Fibroblast of mammary gland (primary cell): ENCODE results near the gene SURF6.

ENCODE experiments used
- DNase-seq: peaks from one replicate; pipeline ENCODE4 v3.0.0-alpha.2; 2010; ENCODE audit warnings: low read depth
- H3K4me3 ChIP-seq: 2 replicates; pipeline ENCODE4 v1.5.1; 2011; ENCODE audit warnings: low read depth, mild to moderate bottlenecking, low read length, moderate library complexity; ENCODE audit not compliant: control insufficient read depth
- TF ChIP-seq, protein P1 (sequence below): conservative IDR thresholded peaks from 2 replicates; pipeline ENCODE4 v1.5.1; 2011; ENCODE audit warnings: low read depth, low read length, inconsistent platforms; ENCODE audit not compliant: control insufficient read depth, insufficient read depth

The SURF6 gene

GRCh38 chr9:133347985-133348717 lies 12.2 kb upstream of the SURF6 start, which contains the start of the genes MED22 and RPL7A:
MED22 (minus strand) TSS chr9:133348131; CDS start chr9:133346662, 1,469 bp downstream.
RPL7A (plus strand) TSS chr9:133348218; CDS start chr9:133348244, 26 bp downstream.
- H3K4me3 ChIP-seq = peak within 1 kb of the TSS; percentile 99
- peak; percentile 96 for DNase-seq
- TF ChIP-seq, protein P1, sequence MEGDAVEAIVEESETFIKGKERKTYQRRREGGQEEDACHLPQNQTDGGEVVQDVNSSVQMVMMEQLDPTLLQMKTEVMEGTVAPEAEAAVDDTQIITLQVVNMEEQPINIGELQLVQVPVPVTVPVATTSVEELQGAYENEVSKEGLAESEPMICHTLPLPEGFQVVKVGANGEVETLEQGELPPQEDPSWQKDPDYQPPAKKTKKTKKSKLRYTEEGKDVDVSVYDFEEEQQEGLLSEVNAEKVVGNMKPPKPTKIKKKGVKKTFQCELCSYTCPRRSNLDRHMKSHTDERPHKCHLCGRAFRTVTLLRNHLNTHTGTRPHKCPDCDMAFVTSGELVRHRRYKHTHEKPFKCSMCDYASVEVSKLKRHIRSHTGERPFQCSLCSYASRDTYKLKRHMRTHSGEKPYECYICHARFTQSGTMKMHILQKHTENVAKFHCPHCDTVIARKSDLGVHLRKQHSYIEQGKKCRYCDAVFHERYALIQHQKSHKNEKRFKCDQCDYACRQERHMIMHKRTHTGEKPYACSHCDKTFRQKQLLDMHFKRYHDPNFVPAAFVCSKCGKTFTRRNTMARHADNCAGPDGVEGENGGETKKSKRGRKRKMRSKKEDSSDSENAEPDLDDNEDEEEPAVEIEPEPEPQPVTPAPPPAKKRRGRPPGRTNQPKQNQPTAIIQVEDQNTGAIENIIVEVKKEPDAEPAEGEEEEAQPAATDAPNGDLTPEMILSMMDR = no peak

DNA sequence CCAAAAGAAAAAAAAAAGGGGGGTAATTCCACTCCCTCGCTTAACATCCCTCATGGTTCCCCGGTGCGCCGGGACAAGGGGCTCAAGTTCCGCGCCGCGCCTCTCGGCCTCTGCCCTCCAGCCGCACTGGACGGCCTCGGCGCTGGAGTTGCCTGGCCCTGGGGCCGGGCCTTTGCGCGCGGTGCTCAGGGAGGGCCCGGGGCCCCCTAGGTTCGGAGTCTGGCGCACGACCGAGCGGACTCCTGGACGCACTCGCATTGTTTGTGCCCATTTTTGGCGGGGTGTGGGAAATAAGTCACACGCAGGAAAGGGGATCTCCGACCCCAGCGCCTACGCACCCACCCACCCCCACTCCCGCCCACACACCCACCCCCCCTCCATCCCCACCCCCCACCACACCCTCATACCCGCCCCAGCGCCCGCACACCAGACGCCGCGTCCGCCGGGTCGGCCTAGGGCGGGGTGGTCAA lies 11.6 kb upstream of the SURF6 start:
- DNase-seq = no peak
- TF ChIP-seq, protein P1 = no peak
- H3K4me3 ChIP-seq = peak overlapping the region; percentile 99

- TF ChIP-seq, protein P1 = no peak
- H3K4me3 ChIP-seq = peak overlapping the region; percentile 99
- DNase-seq = no peak
These were observed 10.2 kb upstream of the SURF6 start for GRCh38 chr9:133346021-133346785.

DNA sequence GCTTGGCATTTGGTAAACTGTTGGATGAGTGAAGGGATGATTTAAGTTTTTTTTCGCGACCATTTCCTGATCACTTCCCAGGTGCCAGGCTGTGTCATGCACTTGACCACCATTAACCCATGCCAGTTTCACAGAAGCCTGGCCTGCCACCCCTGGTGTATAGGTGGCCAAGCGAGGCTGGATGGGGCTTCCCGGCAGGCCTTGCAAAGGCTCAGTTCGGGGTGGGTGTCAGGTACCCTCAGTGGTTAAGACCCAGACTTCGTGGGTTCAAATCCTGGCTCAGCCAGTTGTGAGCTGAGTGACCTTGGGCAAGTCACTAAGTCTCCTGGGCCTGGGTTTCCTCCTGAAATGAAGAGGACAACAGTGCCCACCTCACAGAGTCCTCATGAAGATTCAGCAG lies 9.6 kb upstream of the SURF6 start:
- TF ChIP-seq, protein P1 = no peak
- DNase-seq = no peak
- no peak overlapping the region for H3K4me3 ChIP-seq

GRCh38 chr9:133344979-133345378 lies 9.0 kb upstream of the SURF6 start:
- no peak for DNase-seq
- TF ChIP-seq, protein P1 = no peak

DNA sequence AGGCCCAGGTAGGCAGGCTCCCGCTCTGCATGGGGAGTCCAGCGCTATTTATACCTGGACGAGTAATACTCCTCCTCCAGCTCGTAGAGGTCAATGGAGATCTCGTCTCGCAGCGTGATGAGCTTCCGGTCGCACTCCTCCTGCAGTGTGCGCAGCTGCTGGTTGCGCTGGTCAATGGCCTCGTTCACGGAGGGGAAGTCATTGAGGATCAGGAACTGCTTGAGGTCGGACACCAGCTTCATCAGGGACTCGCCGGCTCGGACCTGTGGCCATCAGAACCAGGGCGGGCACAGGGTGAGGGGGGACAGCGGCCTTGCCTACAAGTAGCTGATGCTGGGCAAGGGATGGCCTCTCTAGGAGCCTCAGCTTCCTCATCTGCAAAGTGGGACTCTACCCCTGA lies 8.1 kb upstream of the SURF6 start:
- no peak for DNase-seq
- TF ChIP-seq, protein P1 = no peak
- no peak overlapping the region for H3K4me3 ChIP-seq

More at GRCh38 chr9:133344979-133345378, 9.0 kb upstream of the SURF6 start:
- no peak overlapping the region for H3K4me3 ChIP-seq
